Endodermal cell (in vitro differentiated cells): ENCODE results near the gene SH3BP4. TPM values are rescaled to one million over a fixed set of nuclear protein-coding genes. Genes with fewer than 3 reads are reported as not detected.

ENCODE experiments used
- DNase-seq: peaks from one replicate; pipeline ENCODE4 v3.0.0-alpha.2; 2017
- H3K27ac ChIP-seq: 2 replicates; pipeline ENCODE4 v1.5.1; 2013; ENCODE audit warnings: mild to moderate bottlenecking, low read depth, low read length, moderate library complexity
- H3K27me3 ChIP-seq: 2 replicates; pipeline ENCODE4 v1.6.1; 2013; ENCODE audit warnings: mild to moderate bottlenecking, low read length, moderate library complexity; ENCODE audit not compliant: insufficient read depth, control insufficient read depth, poor library complexity, severe bottlenecking
- H3K36me3 ChIP-seq: 2 replicates; pipeline ENCODE4 v1.7.0; 2013; ENCODE audit warnings: mild to moderate bottlenecking, low read length, moderate library complexity; ENCODE audit not compliant: control insufficient read depth, insufficient read depth
- H3K4me1 ChIP-seq: one replicate; pipeline ENCODE4 v1.7.0; 2013; ENCODE audit warnings: low read length; ENCODE audit not compliant: control insufficient read depth, insufficient read depth
- H3K4me3 ChIP-seq: 2 replicates; pipeline ENCODE4 v1.5.1; 2013; ENCODE audit warnings: mild to moderate bottlenecking, low read length, moderate library complexity
- H3K9ac ChIP-seq: 2 replicates; pipeline ENCODE4 v1.6.1; 2013; ENCODE audit warnings: mild to moderate bottlenecking, low read length, moderate library complexity; ENCODE audit not compliant: poor library complexity, severe bottlenecking; ENCODE audit errors: extremely low read depth
- H3K9me3 ChIP-seq: 2 replicates; pipeline ENCODE4 v1.6.1; 2013; ENCODE audit warnings: mild to moderate bottlenecking, low read length, moderate library complexity; ENCODE audit not compliant: control insufficient read depth
- H3K27ac Mint-ChIP-seq: 2 replicates; pipeline ENCODE4 v1.8.0; 2020; ENCODE audit warnings: mixed read lengths
- H3K27me3 Mint-ChIP-seq: 2 replicates; pipeline ENCODE4 v1.8.0; 2021; ENCODE audit warnings: mild to moderate bottlenecking, mixed read lengths; ENCODE audit not compliant: insufficient read depth
- H3K36me3 Mint-ChIP-seq: 2 replicates; pipeline ENCODE4 v1.8.0; 2020; ENCODE audit warnings: low read depth, mixed read lengths
- H3K4me1 Mint-ChIP-seq: 2 replicates; pipeline ENCODE4 v1.8.0; 2020; ENCODE audit warnings: mixed read lengths
- H3K4me3 Mint-ChIP-seq: 2 replicates; pipeline ENCODE4 v1.8.0; 2020; ENCODE audit warnings: mild to moderate bottlenecking, moderate library complexity, mixed read lengths
- H3K9me3 Mint-ChIP-seq: 2 replicates; pipeline ENCODE4 v1.8.0; 2020; ENCODE audit warnings: mild to moderate bottlenecking, mixed read lengths
- CTCF ChIP-seq: fragments of 200-600 bp; sonication (generic); conservative IDR thresholded peaks from 2 replicates; pipeline ENCODE4 v1.5.0; 2021; ENCODE audit warnings: antibody characterized with exemption, mild to moderate bottlenecking
- WGBS, 2 experiments: methylation state at CpG; one replicate each; pipeline versions ENCODE4 v1.1.5 to v1.1.7; 2013; ENCODE audit warnings: missing lambda C conversion rate in 2 of 2, mixed read lengths in 1 of 2; ENCODE audit not compliant: insufficient coverage in 1 of 2, insufficient read length in 1 of 2; 5-methylcytosine and 5-hydroxymethylcytosine counted together
- total RNA-seq, 2 donors: library from RNA; stranded (reverse); fragmentation: NEBNext Ultra II Directional in 1 of 2; extraction: Animal tissue kit (Norgen Biotek cat#: 25700) in 1 of 2; gene quantifications; 2 replicates in 1 of 2; 3 replicates in 1 of 2; pipeline ENCODE4 v1.2.1, GENCODE V29; 2021

Gene SH3BP4
- total RNA-seq, 2 donors from 2014 or later = 49.1 to 53.4 TPM

- Mint-ChIP-seq H3K27ac (no peak overlapping the region), H3K4me3 (no peak overlapping the region), H3K27me3 (peaks cover 37% of the 10 kb centered on the region), H3K9me3 (peaks cover 5% of the 10 kb centered on the region), H3K4me1 (peaks cover under 1% of the 10 kb centered on the region), H3K36me3 (no peaks in the 10 kb centered on the region)
- H3K9me3 ChIP-seq = no peaks in the 10 kb centered on the region
- no peak for TF ChIP-seq CTCF
- no peaks in the 10 kb centered on the region for H3K36me3 ChIP-seq
- no peak overlapping the region for H3K4me3 ChIP-seq
- 84 to 89% methylated on average over 11 to 14 of the region's 14 CpGs for WGBS, 2 experiments
- H3K27me3 ChIP-seq = peaks cover 5% of the 10 kb centered on the region
- no peaks in the 10 kb centered on the region for H3K4me1 ChIP-seq
- no peak overlapping the region for H3K27ac ChIP-seq
- DNase-seq = no peak
- H3K9ac ChIP-seq = no peak overlapping the region
Measured at GRCh38 chr2:234945339-234945873, 6.4 kb upstream of the SH3BP4 start.

GRCh38 chr2:234947556-234947955 lies 4.3 kb upstream of the SH3BP4 start:
- Histone ChIP-seq H3K27ac (no peak overlapping the region), H3K4me1 (no peaks in the 10 kb centered on the region), H3K36me3 (no peaks in the 10 kb centered on the region), H3K4me3 (no peak overlapping the region), H3K9me3 (no peaks in the 10 kb centered on the region), H3K9ac (no peak overlapping the region), H3K27me3 (peaks cover 7% of the 10 kb centered on the region)
- peaks cover 7% of the 10 kb centered on the region for H3K4me1 Mint-ChIP-seq
- no peak for TF ChIP-seq CTCF
- no peak overlapping the region for H3K4me3 Mint-ChIP-seq
- 94 to 96% methylated on average over 3 of the region's 3 CpGs for WGBS, 2 experiments
- DNase-seq = peak; percentile 26
- peaks cover 5% of the 10 kb centered on the region for H3K9me3 Mint-ChIP-seq
- H3K36me3 Mint-ChIP-seq = no peaks in the 10 kb centered on the region
- no peak overlapping the region for H3K27ac Mint-ChIP-seq
- peaks cover 36% of the 10 kb centered on the region for H3K27me3 Mint-ChIP-seq

- Mint-ChIP-seq H3K4me1 (peaks cover 27% of the 10 kb centered on the region), H3K36me3 (no peaks in the 10 kb centered on the region), H3K27ac (no peak overlapping the region), H3K4me3 (no peak overlapping the region), H3K9me3 (no peaks in the 10 kb centered on the region), H3K27me3 (peaks cover 36% of the 10 kb centered on the region)
- H3K27ac ChIP-seq = no peak overlapping the region
- H3K9ac ChIP-seq = no peak overlapping the region
- peak; percentile 8 for DNase-seq
- H3K36me3 ChIP-seq = peaks cover 2% of the 10 kb centered on the region
- H3K9me3 ChIP-seq = no peaks in the 10 kb centered on the region
- 78 to 93% methylated on average over 5 to 6 of the region's 6 CpGs for WGBS, 2 experiments
- H3K4me1 ChIP-seq = peaks cover 3% of the 10 kb centered on the region
- no peak for TF ChIP-seq CTCF
- H3K4me3 ChIP-seq = no peak overlapping the region
- peaks cover 7% of the 10 kb centered on the region for H3K27me3 ChIP-seq
Measured at GRCh38 chr2:234949762-234950434, 1.9 kb upstream of the SH3BP4 start.
